ENCODE results near the gene SDR42E1. TPM values are rescaled to one million over a fixed set of nuclear protein-coding genes. Genes with fewer than 3 reads are reported as not detected.

The SDR42E1 gene
- total and polyA plus RNA-seq, 2 of the 8 experiments (the other 6 are each of a cell fraction or from before 2014, with no cell fraction given), result 0.03 TPM; not detected in 1

DNA sequence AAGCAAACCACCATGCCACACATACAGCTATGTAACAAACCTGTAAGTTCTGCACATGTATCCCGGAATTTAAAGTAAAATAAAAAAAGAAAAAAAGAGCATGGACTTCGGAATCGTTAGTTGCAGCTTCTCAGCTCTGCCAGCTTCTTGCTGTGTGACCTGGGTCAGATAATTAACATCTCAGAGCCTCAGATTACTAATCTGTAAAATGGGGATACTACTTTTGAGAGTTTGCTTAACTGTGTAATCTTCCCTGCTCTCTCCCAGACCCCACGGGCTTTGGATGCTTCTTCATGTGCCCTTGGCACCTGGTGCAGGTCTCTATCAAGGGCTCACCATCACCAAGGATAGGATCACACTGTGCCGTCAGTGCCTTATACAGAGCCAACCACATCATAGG is 40.4 kb upstream of the SDR42E1 start:
- no peaks in the 10 kb centered on the region for H3K9me3 ChIP-seq (ENCODE audit: insufficient read depth in 2 of 2, low read depth in 1 of 2, low read length in 1 of 2)
- H3K36me3 ChIP-seq (ENCODE audit: control insufficient read depth in 2 of 4, insufficient read depth in 4 of 4, low read length in 3 of 4), result no peaks in the 10 kb centered on the region
- H3K9ac ChIP-seq (replicated peaks in 1 of 4; ENCODE audit: extremely low read depth in 1 of 4, low read depth in 3 of 4, low read length in 3 of 4), result no peak overlapping the region
- H4K20me1 ChIP-seq (replicated peaks in 1 of 2; ENCODE audit: control insufficient read depth in 1 of 2, insufficient read depth in 2 of 2, low read length in 2 of 2), result no peaks in the 10 kb centered on the region
- no peak overlapping the region for H2BK120ac ChIP-seq (replicated peaks; ENCODE audit: low read depth, low read length)
- H4K8ac ChIP-seq (ENCODE audit: extremely low read depth, insufficient read depth, low read length), result no peak overlapping the region
- no peaks in the 10 kb centered on the region for H3K4me1 ChIP-seq (replicated peaks in 1 of 4; ENCODE audit: control insufficient read depth in 3 of 4, insufficient read depth in 4 of 4, low read length in 3 of 4)
- H2AK5ac ChIP-seq (ENCODE audit: low read depth, low read length), result no peak overlapping the region
- FAIRE-seq (no peak), DNase-seq (ENCODE audit: low read depth in 1 of 2, low spot score in 2 of 2) (no peak)
- H3K4me3 ChIP-seq (ENCODE audit: extremely low read depth in 1 of 4, insufficient read depth in 2 of 4, low read depth in 3 of 4, low read length in 4 of 4), result no peak overlapping the region
- H2BK5ac ChIP-seq (ENCODE audit: low read depth, low read length), result no peak overlapping the region
- H3K27ac ChIP-seq (ENCODE audit: low read depth, low read length), result no peak overlapping the region
- no peak overlapping the region for H3K4me2 ChIP-seq (ENCODE audit: insufficient read depth in 1 of 2, low read depth in 2 of 2, low read length in 2 of 2)
- H3K4ac ChIP-seq (replicated peaks; ENCODE audit: insufficient read length, low read depth, low read length), result no peak overlapping the region
- no peak overlapping the region for H3K23ac ChIP-seq (ENCODE audit: insufficient read length)
- no peak overlapping the region for H2BK15ac ChIP-seq (ENCODE audit: low read length)
- ChIA-PET CTCF (ENCODE audit: partially characterized antibody) (interaction anchor here (1.1 to 3.5 kb wide), 2 partner anchors 10 to 156 kb away, joined by 3 to 28 read pairs; no protein-coding TSS in a partner anchor), POLR2A (ENCODE audit: partially characterized antibody) (no interaction called here)
- H4K91ac ChIP-seq (replicated peaks; ENCODE audit: insufficient read length, low read length), result no peak overlapping the region
- no peaks in the 10 kb centered on the region for H3K79me1 ChIP-seq (ENCODE audit: low read depth, low read length)
- no peak overlapping the region for H4K5ac ChIP-seq (ENCODE audit: insufficient read length, low read depth, low read length)
- no peaks in the 10 kb centered on the region for H3K27me3 ChIP-seq (replicated peaks in 1 of 4; ENCODE audit: control insufficient read depth in 3 of 4, extremely low read depth in 1 of 4, insufficient read depth in 3 of 4, low read length in 3 of 4)
- 90% methylated on average over 5 of the region's 5 CpGs; no CpG with 5 or more reads in 1 of the 2 experiments for WGBS, 2 experiments (ENCODE audit: extremely low coverage in 1 of 2, insufficient coverage in 1 of 2, insufficient read length in 1 of 2, insufficient replicate concordance in 2 of 2, low coverage in 1 of 2, low lambda C conversion rate in 2 of 2, missing lambda C conversion rate in 1 of 2)
- no peak overlapping the region for H3K56ac ChIP-seq (replicated peaks; ENCODE audit: insufficient read length, low read depth, low read length)
- H3K79me2 ChIP-seq (ENCODE audit: control insufficient read depth in 1 of 2, insufficient read depth in 2 of 2, low read length in 2 of 2), result no peaks in the 10 kb centered on the region
- H2BK12ac ChIP-seq (ENCODE audit: low read depth, low read length), result no peak overlapping the region
- TF ChIP-seq RNF2 (IDR thresholded peaks at IDR 0.05; ENCODE audit: borderline replicate concordance, low read depth, low read length, missing control alignments, poor library complexity, severe bottlenecking), result no peak
- no peak for TF ChIP-seq TBP (IDR thresholded peaks at IDR 0.05; ENCODE audit: low read depth, low read length)
- TF ChIP-seq GABPA (IDR thresholded peaks at IDR 0.05; ENCODE audit: borderline replicate concordance, insufficient read depth, low read length), result no peak
- TF ChIP-seq YY1 (IDR thresholded peaks at IDR 0.05; ENCODE audit: low read depth, low read length), result no peak
- no peak for TF ChIP-seq POLR2A (IDR thresholded peaks at IDR 0.05; ENCODE audit: control extremely low read depth in 1 of 2, low read depth in 2 of 2, low read length in 2 of 2)
- TF ChIP-seq SIX5 (IDR thresholded peaks at IDR 0.05; ENCODE audit: low read depth, low read length), result no peak
- no peak for TF ChIP-seq RFX5 (IDR thresholded peaks at IDR 0.05; ENCODE audit: borderline replicate concordance, low read depth, low read length)
- TF ChIP-seq BRCA1 (IDR thresholded peaks at IDR 0.05; ENCODE audit: low read depth, low read length), result no peak
- no peak for TF ChIP-seq CTBP2 (IDR thresholded peaks at IDR 0.05; ENCODE audit: borderline replicate concordance, insufficient read depth, insufficient read length, low read length)
- TF ChIP-seq, protein P1, sequence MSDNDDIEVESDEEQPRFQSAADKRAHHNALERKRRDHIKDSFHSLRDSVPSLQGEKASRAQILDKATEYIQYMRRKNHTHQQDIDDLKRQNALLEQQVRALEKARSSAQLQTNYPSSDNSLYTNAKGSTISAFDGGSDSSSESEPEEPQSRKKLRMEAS (IDR thresholded peaks at IDR 0.05), result no peak
- TF ChIP-seq NRF1 (IDR thresholded peaks at IDR 0.05; ENCODE audit: low read depth, low read length), result no peak
- TF ChIP-seq POU5F1 (IDR thresholded peaks at IDR 0.05; ENCODE audit: low read depth, low read length), result no peak
- no peak for TF ChIP-seq ZNF274 (IDR thresholded peaks at IDR 0.05; ENCODE audit: borderline replicate concordance, extremely low read depth, low read length)
- TF ChIP-seq MAFK (IDR thresholded peaks at IDR 0.05; ENCODE audit: low read depth, low read length), result no peak
- H3K18ac ChIP-seq (ENCODE audit: extremely low read depth, low read length), result no peak overlapping the region
- no peaks in the 10 kb centered on the region; the same call in 1 of the 2 replicates for H3K23me2 ChIP-seq (ENCODE audit: low read depth, low read length)
- H3K14ac ChIP-seq (ENCODE audit: insufficient read length), result no peak overlapping the region
- H2BK20ac ChIP-seq (ENCODE audit: low read length), result no peak overlapping the region
- H2AFZ ChIP-seq (ENCODE audit: low read length), result no peak overlapping the region

Data from H1 (cell line).